Frontal cortex (tissue), 4 donors: ENCODE measurements around the gene CEP104. TPM values are rescaled to one million over a fixed set of nuclear protein-coding genes. Genes with fewer than 3 reads are reported as not detected.

Source experiments
- DNase-seq, 2 donors: peaks; one replicate each; pipeline ENCODE4 v3.0.0; 2012; ENCODE audit warnings: low spot score in 2 of 2
- FAIRE-seq: peaks from 2 replicates; lab custom pipeline; 2012; peaks lifted over from hg19 to GRCh38; lab: Jason Lieb, UNC
- total RNA-seq: library from RNA; depleted of rRNA; stranded (reverse); fragments of >200 nt; gene quantifications from one replicate; pipeline ENCODE4 v1.2.3, GENCODE V29; 2014
- donor health status: control.
- donor health status: control.
- donor health status: control.

CEP104 gene
- 21.6 TPM for total RNA-seq

GRCh38 chr1:3856923-3857790, at the start of gene CEP104, which contains the start of gene DFFB:
CEP104 (minus strand) TSS chr1:3857211; CDS start chr1:3852407, 4,804 bp downstream.
DFFB (plus strand) TSS chr1:3857476; CDS start chr1:3857604, 128 bp downstream.
- FAIRE-seq (no peak), DNase-seq (peak; percentile 98)

GRCh38 chr1:3906672-3907020, 49.6 kb upstream of the CEP104 start:
- FAIRE-seq (no peak), DNase-seq (no peak)

DNA sequence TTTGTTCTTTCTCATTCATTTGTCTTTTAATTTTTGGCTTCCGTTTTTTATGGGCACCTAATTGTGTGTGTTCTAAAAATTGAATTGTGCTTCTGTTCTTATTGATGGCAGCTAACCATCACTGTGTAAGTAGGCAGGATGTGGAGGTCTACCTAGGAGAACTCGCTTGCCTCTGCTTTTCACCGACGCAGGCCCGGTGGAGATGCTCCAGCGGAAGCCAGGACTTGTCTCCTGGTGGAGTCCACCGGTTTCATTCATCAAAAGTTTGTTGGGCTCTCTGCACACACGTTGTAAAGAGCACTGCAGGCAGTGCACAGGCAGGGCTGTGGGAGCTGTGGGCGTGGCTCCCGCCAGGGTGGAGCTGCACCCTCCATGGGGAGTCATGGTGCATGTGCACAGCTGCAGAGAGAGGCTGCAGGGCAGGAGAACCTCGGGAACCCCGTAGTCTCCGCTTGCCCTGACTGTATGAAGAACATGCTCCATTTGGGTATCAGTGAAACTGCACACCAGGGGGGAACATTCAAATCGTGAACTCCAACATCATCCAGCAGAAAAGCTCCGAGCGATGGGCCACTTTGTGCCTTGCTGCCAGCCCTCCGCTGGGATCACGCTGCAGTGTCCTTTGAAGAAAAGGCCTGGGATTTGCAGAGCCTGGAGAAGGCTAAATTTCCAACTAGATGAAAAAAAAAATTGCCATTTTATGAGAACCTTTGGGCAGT, 49.1 kb upstream of the CEP104 start:
- DNase-seq = no peak
- FAIRE-seq = no peak

GRCh38 chr1:3905266-3905952, 48.4 kb upstream of the CEP104 start:
- FAIRE-seq (no peak), DNase-seq (no peak)

- DNase-seq = no peak
- no peak for FAIRE-seq
These were observed 47.8 kb upstream of the CEP104 start for GRCh38 chr1:3904843-3905185.

DNA sequence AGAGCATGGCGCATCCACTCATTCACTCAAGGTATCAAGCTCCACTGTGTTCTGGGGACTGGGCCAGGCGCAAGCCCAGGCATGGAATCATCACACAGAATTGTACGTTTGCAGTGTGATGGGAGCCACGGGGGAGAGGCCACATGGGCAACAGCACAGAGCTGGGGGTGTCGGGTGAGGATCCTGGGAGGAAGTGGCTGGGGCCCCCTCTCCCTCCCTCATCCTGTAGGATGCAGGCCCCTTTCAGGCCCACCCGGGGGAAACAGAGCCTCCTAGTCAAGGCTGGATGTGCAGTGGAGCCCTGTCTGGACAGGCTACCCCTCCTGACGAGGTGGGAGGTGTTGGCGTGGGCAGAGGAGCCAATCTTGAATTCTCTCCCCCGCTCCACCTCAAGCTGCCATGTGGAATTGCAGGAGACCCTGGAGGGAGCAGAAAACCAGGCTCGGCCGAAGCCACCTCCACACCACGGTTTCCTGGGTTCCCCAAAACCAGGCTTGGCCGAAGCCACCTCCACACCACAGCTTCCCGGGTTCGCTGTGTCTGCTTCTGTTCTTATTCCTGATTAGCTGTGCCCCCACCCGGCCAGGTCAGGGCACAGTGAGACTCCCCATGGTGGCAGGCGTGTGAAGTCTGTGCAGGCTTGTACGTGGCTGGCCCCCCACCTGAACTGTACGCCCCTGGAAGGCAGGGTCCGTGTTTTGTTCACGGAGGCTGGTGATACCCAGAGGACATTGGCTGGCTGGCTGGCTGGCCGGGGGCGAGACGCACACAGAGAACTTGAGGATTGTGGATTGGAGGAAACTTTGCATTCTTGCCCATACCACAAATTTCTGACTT, 47.2 kb upstream of the CEP104 start:
- FAIRE-seq = no peak
- DNase-seq = no peak

GRCh38 chr1:3903141-3904005, 46.4 kb upstream of the CEP104 start:
- FAIRE-seq = no peak
- no peak for DNase-seq

DNA sequence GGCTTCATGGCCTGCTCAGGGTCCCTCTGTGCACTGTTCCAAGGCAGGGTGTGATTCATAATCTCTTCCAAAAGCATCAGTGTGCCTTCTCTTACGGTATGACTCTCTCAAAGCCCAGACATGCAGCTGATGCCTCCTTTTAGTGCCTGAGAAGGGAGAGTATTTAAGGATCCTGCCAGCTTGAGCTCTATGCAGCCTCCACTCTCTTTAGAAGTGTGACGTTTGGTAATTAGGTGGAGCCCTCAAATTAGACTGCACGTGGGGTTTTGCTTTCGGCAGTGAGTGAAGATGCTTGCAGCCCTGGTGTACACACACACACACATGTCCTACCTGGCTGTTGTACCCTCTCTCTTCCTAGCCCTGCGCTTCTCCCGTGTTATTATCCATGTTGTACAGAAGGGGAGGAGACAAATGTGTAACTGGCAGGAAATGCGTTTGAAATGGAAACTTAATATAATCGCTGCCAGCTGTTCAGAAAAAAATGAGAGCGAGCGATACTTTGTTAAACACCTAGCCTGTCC, 45.6 kb upstream of the CEP104 start:
- DNase-seq = no peak
- no peak for FAIRE-seq

- FAIRE-seq = no peak
- DNase-seq = no peak
These were observed 45.1 kb upstream of the CEP104 start for GRCh38 chr1:3902111-3902511.

- peak; percentile 94 to 95 for DNase-seq
- FAIRE-seq = peak; percentile 48
These were observed 44.0 kb upstream of the CEP104 start for GRCh38 chr1:3900969-3901529.

GRCh38 chr1:3900150-3900968, 43.3 kb upstream of the CEP104 start, which contains the start of gene C1orf174:
C1orf174 (minus strand) TSS chr1:3900272; CDS start chr1:3900186, 86 bp downstream.
- FAIRE-seq = peak; percentile 56
- peak; percentile 94 to 96 for DNase-seq

DNA sequence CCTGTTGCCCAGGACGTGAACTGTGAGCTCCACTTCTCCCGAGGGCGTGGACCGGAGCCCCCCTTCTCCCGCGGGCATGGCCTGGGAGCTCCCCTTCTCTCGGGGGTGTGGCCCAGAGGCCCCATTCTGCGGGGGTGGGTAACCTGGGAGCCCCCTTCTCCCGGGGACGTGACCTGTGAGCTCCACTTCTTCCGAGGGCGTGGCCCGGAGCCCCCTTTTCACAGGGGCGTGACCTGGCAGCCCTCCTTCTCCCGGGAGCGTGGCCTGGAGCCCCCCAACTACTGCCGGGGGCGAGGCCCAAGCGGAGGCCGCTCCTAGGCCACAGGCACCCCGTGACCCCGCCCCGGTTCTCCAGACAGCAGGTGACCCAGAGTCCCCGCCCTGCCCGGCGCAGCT, 42.7 kb upstream of the CEP104 start:
- no peak for DNase-seq
- no peak for FAIRE-seq

DNA sequence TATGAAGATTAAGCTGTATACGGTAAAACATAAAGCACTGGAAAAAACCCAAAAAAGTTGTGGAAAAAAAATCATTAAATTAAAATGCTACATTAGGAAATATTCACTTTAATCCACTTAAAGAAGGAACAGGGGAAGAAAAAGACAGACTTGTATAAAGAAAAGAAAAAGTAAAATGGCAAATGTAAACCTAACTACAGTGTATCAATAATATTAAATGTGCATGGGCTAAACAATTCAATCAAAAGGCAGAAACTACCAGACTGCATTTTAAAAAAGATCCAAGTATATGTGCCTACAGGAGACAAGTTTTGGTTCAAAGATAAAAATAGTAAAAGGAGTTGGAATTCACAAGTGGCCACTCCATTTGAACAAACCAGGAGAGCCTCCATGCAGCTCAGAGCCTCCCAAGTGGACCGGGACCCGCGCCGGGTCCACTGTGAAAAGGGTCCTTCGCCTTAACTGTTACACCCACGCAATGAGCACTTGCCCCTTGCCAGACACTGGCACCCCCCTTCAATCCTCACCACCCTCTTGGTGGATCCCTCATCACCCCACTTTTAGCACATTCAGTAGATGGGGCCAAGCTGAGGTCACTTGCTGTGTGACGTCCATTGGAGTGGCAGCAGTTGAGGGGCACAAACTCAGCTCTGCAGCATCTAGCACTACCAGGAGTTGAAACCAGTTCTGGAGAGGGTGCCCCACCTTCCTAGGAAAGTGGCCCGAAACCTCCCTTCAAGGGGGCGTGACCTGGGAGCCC, 42.2 kb upstream of the CEP104 start:
- DNase-seq (no peak), FAIRE-seq (no peak)

DNA sequence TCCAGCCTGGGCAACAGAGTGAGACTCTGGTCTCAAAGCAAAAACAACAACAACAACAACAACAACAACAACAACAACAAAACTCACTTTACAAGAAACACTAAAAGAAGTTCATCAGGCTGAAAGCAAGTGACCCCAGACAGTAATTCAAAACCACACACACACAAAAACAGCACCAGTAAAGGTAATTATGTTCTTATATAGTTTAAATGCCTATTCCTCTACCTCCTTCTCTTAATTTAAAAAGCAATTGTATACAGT, 41.4 kb upstream of the CEP104 start:
- FAIRE-seq (no peak), DNase-seq (no peak)

GRCh38 chr1:3896396-3897000, 39.5 kb upstream of the CEP104 start:
- DNase-seq = no peak
- FAIRE-seq = no peak

GRCh38 chr1:3895951-3896325, 38.9 kb upstream of the CEP104 start:
- DNase-seq (no peak), FAIRE-seq (no peak)
